Measurements from ENCODE around the gene NFS1.
"Not testable (repeated sequence)": the region's sequence is repeated elsewhere in the genome, so short reads cannot be mapped to it uniquely, and the experiment has no call there.

The NFS1 gene

DNA sequence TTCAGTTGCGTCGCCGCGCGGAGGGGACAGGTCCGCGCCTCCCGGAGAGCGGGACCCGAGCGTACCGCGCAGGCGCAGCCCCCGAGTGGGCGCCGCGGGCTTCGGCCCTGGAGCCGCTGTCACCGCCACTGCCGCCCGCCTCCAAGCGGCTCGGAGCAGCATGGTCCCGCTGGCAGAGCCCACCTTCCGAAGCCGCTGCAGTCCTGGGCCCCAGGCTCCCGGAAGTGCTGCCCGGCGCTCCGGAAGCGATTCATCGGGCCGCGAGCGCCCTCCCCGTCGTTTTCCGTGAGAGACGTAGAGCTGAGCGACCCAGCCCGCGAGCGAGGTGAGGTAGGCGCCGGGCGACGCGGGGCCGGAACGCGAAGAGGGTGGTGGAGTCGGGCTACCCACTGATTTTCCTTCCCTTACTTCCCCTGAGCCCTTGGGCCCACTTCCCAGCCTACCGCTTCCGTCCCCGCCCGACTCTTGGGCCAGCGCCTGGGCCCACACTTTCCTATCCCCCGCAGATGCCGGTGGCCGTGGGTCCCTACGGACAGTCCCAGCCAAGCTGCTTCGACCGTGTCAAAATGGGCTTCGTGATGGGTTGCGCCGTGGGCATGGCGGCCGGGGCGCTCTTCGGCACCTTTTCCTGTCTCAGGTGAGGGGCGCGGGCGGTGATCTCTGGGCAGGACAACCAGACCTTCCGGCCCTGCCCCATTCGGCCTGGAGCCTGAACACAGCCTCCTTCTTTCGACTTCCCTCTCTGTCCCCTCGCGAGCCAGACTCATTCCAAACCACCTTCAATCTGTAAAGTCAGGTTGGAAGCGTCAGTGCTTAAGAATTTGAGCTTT lies at the start of gene NFS1, which contains the start of gene ROMO1:
TSS of gene NFS1 (minus strand) at position 226 of the 830 bp plus-strand sequence. CDS start at position 162, 64 bp downstream.
TSS of gene ROMO1 (plus strand) at position 279 of the 830 bp plus-strand sequence. CDS start at position 507, 228 bp downstream.
- peak; percentile 83 for DNase-seq (ENCODE audit: low read depth)

DNA sequence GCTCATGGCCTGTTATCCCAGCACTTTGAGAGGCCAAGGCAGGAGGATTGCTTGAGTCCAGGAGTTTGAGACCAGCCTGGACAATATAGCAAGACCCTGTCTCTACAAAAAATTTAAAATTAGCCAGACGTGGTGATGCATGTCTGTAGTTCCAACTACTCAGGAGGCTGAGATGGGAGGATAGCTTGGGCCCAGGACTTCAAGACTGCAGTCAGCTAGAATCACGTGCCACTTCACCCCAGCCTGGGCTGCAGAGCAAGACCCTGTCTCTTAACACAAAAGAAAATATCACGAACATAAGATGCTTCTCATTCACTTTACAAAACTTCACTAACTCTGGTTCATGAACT lies 45.3 kb upstream of the NFS1 start:
- not testable (repeated sequence) for DNase-seq (ENCODE audit: low read depth)

- peak; percentile 48 for DNase-seq (ENCODE audit: low read depth)
These were observed 44.7 kb upstream of the NFS1 start for GRCh38 chr20:35743693-35744491.

DNA sequence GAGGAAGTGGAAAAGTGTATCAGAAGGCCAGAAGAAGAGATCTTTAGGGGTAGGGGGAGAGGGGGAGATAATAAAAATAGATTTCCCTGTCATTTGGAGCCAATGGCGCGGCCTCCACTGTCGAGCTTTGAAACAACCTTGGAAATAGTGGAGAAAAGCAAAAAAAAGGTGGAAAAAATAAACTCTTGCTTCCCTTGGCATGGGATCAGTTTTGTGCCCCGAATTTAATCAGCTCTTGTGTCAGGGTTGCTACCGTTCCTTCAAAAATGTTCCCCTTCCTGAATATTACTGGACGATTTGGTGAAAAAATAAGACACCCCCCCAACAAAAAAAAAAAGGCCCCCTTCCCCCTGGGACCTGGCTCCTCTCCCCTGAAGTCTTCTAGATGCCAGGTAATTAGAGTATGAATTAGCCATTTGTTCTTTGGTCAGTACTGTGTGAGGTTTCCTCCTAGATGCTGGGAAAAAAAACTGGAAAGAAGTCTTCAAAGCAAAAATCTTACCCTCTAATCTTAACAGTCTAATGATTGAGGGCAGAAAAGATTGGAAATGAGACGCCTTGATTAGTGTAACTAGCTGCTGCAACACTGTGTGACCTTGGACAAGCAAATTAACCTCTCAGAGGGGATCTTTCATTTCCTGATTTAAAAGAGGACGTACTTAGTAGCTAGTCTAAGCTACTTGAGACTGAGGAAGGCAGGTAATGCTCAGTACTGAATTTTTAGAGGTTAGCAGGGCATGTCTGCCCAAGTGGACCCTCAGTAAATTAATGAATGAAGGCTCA lies 43.8 kb upstream of the NFS1 start:
- peak; percentile 50 for DNase-seq (ENCODE audit: low read depth)

DNA sequence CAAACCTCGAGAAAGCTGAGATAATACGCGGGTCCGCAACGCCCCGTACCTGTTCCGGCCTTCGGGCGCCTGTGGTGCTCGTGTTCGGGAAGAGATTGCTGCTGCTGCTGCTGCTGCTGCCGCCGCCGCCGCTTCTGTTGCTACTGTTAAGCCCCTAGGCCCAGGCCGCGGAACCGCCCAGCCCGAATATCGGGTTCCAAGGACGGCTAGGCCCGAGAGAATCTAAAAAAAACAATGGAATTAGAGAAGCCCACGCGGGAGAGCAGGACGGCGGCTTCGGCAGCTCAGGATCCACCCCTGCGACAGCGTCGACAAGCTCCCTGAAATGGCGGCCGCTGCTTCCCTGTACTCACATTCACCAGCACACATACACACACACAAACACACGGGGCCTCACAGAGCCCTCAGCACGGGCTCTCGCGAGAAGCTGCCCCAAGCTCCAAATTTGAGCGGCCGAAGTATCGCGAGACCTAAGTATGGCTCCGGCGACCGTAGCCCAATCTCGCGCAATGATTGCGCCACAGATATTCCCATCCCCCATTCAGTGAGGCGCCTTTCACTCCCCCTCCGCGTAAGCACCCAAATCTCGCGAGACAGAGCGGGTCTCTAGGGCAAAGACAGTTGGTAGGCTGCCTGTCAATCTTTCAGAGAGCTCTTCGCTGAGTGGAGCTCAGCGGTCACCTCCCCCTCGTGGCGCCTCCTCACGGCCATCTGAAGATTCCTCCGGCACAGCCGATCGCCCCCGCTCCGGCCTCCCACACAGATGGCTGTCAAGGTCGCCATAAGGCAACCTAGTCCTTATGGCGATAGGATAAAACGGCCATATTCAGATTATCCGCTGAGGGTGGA lies 43.0 kb upstream of the NFS1 start, which contains the start of gene RBM39:
TSS of gene RBM39 (minus strand) at position 369 of the 849 bp plus-strand sequence. CDS start 1,386 bp downstream, outside the sequence.
- peak; percentile 100 for DNase-seq (ENCODE audit: low read depth)

- peak; percentile 62 for DNase-seq (ENCODE audit: low read depth)
These were observed 40.4 kb upstream of the NFS1 start for GRCh38 chr20:35739294-35740163.

DNA sequence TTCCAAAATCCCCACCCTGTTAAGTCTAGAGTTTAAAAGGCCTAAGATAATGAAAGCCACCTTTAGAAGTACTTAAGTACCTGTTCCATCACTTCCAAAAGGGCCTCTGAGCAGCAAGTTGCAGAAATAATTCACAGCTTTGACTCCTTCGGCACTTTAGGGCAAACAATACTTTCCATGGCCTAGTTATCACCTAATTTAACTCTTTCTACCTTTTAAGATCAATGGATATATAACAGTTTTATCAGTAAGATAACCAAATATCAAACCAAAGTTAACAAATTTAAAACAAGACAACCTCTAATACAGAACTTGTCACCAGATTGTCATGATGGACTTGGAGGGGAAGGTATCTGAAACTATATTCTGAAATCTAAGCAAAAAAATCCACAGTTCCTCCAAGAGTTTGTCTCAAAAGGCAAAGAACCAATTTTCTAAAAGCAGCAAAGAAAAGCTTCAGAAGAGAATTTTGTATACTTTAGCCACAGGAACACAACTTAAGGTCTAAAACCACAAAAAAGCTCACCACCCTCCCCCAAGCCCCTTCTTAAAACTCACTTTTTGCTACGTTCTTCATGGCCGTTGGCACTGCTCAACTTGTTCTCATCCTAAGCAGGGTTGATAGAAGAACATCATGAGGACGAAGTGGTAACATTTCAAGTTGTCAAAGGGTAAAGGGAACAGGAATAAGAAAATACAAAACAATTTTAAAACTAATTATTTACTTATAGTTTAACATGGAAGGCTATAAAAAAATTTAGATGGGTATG lies 39.4 kb upstream of the NFS1 start:
- no peak for DNase-seq (ENCODE audit: low read depth)

DNA sequence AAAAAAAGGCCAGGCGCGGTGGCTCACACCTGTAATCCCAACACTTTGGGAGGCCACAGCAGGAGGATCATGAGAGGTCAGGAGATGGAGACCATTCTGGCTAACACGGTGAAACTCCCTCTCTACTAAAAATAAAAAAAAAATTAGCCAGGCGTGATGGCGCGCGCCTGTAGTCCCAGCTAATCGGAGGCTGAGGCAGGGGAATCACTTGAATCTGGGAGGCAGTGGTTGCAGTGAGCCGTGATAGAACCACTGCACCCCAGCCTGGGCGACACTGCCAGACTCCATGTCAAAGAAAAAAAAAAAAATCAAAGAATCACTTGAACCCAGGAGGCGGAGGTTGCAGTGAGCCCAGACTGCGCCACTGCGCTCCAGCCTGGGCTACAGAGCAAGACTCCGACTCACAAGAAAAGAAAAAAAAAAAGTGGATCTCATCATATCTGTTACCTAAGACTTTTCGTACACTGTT lies 38.7 kb upstream of the NFS1 start:
- no peak for DNase-seq (ENCODE audit: low read depth)

DNA sequence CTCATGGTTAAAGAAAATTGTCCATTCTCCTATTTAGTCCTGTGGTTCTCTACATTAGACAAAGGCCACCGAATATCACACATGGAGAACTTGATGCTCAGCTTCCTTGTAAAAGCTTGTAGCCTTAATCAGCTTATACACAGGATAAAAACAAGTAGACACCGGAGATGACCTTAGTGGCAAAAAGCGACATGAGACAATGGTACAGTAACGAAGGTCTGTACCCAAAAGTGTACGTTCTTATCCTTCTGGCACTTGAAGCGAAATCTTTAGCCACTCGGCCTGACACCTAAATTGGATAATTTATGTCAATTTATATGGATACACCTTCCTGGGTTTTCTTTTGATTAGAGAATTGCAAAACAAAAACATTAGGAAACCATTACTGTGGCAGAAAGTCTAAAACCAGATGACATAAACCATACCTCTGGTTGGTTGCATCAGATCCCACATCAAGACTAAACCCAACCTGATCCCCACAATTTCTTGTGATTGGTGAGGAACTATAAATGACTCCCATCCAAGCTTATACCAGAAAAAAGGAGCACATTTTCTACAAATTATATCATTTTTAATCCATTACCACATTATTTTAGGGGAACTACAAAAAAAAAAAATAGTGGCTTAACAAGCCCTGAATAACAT lies 36.8 kb upstream of the NFS1 start:
- DNase-seq (ENCODE audit: low read depth) = no peak

DNA sequence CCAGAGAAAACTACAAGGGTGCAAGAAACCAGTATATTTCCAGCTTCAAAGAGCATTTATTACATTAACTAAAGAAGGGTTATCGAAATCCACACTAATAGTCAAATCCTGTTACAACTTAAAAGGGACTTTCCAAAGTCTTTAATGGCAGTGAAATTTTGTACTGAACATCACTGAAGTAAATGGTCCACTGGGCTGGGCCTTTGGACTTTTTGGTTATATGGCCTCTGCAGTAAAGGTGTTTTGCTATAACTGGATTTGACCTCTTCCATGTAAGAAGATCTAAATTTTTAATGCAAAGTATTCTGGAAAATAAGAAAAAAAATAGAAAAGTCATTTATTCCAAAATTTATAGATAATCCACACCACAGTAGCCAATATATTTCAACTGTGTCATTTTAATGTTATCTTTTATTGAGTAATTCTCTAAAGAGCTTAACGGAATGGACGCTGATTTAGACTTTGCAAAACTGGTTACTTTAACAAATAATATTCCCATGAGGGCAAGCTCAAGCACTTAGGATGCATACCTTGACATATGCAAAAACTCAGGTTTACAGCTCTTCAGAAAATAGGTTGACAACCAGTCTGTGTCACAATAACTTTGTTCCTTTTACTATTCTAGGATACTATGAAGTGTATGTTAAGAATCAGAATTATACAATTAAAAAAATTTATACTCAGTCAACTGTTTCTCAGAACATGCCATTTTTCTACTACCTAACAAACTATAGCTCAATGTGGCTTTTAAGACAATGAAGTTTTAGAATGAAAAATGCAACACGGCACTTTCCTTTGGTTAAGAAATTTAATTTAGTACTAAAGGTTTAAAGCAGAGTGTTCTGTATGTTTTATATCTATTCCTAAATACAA lies 35.9 kb upstream of the NFS1 start:
- DNase-seq (ENCODE audit: low read depth) = no peak

DNA sequence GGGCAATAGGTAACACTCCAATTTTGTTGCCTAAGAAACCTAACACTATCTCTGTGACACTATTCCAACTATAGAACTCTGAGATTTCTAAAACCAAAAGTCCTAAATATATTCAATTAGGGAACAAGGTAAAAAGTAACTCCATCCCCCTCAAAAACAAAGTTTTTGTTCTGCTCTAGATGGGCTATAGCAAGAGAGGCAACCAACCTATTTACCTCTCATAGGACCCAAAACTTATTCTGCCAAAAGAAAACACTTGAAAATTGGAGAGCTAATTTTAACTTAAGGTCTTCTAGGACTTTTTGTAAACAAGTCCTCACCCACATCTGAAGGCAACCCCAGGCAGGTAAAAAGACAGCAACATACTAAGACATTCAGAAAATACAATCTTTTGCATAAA lies 35.2 kb upstream of the NFS1 start:
- no peak for DNase-seq (ENCODE audit: low read depth)

- no peak for DNase-seq (ENCODE audit: low read depth)
These were observed 33.5 kb upstream of the NFS1 start for GRCh38 chr20:35732644-35732982.

DNA sequence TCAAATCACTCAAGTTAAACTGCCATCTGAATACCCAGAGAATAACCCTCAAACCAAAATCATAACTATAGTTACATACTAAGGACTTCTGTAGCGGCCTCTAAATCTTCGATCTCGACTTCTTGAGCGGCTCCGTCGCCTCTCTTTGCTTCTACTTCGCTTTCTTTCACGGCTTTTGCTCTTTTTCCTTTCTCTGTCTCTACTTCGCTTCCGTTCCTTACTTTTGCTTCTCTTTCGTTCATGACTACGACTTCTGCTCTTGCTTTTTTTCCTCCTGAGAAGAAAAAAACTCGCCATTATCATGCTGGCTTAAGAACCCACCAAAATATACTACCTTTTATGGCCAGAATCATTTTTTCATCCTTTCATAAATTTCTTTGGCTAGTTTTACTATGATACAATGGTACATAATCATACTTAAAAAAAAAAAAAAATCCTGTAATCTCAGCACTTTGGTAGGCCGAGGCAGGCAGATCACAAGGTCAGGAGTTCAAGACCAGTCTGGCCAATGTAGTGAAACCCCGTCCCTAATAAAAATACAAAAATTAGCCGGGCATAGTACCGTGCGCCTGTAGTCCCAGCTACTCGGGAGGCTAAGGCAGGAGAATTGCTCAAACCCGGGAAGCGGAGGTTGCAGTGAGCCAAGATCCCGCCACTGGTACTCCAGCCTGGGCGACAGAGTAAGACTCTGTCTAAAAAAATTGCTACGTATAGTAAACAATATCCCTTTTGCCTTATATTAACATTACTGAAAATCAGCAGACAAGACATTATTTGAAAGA lies 32.9 kb upstream of the NFS1 start:
- DNase-seq (ENCODE audit: low read depth) = no peak

- DNase-seq (ENCODE audit: low read depth) = no peak
These were observed 32.3 kb upstream of the NFS1 start for GRCh38 chr20:35731469-35731788.

DNA sequence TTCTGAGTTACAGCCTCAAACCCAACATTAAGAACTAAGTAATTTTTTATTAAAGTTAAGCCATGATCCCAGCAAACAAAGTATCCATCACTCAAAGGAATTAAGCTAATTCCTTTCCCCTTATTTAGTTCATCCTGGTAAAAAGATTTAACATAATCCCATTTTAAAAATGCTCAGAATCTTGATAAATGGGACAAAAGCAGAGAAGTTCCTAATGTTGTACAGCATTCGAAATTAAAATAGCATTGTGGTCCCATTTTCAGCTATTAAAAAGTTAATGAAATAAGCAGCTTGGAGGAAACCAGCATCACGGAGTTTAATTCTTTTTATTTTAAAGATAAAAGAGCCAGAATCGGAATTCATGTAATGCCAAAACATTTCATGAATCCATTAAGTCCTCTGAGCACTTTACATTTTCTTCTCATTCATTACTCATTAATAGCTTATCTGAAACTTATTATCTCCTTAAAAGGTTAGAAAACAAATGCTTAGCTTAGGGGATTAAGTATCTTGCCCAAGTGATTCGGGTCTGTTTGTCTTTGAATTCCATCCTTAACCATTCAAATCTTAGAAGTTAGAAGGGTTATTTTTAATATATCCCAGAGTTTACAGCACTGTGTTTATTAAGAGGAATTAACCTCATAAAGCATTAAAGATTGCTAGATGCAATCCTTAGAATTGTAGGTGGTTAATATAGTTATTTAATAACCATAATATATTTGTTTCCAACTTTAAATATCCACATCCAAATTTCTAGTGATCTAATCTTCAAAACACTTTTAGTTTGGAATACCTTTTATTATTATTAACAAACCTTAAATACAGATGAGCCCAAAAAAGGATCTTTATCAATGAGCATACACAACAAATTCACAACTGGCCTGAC lies 31.7 kb upstream of the NFS1 start:
- DNase-seq (ENCODE audit: low read depth) = peak; percentile 41

Measured in EH (cell line).